Sciatic nerve (tissue), 2 donors: ENCODE data around the gene SIPA1L3. TPM values are rescaled to one million over a fixed set of nuclear protein-coding genes. Genes with fewer than 3 reads are reported as not detected.
"Not testable (repeated sequence)": the region's sequence is repeated elsewhere in the genome, so short reads cannot be mapped to it uniquely, and the experiment has no call there.

Source experiments
- ATAC-seq: fragments of 200-7000 bp; cut with Tn5 transposase; one replicate; pipeline ENCODE4 v1.9.1; 2020; ENCODE audit warnings: mild to moderate bottlenecking, moderate library complexity
- DNase-seq: peaks from one replicate; pipeline ENCODE4 v3.0.0-alpha.2; 2020; ENCODE audit warnings: low spot score
- intact Hi-C: fragments of 100-400 bp; cut with DNase I; formaldehyde crosslinking; loops from one replicate; pipeline ENCODE4 v1.14.2; 2022
- total RNA-seq: library from RNA; stranded (reverse); fragmentation: NEBNext Ultra II Directional; extraction: Animal tissue kit (Norgen Biotek cat#: 25700); gene quantifications from one replicate; pipeline ENCODE4 v1.2.1, GENCODE V29; 2021
- donor health status: DM: no; HTN: no; CAD: no.
- donor health status: DM: no; HTN: no; CAD: no.

The SIPA1L3 gene
- total RNA-seq, 1 donor from 2014 or later: 26.1 TPM

DNA sequence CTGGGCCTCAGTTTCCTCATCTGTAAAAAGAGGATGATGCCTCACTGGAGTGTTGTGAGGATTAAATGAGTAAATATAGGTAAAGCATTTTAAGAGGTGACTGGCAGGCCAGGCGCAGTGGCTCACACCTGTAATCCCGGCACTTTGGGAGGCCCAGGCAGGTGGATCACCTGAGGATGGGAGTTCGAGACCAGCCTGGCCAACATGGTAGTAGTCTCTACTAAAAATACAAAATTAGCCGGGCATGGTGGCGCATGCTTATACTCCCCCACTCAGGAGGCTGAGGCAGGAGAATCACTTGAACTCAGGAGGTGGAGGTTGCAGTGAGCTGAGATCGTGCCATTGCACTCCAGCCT lies 317.8 kb downstream of the SIPA1L3 start:
- DNase-seq, ATAC-seq, intact Hi-C loops: not testable (repeated sequence)

DNA sequence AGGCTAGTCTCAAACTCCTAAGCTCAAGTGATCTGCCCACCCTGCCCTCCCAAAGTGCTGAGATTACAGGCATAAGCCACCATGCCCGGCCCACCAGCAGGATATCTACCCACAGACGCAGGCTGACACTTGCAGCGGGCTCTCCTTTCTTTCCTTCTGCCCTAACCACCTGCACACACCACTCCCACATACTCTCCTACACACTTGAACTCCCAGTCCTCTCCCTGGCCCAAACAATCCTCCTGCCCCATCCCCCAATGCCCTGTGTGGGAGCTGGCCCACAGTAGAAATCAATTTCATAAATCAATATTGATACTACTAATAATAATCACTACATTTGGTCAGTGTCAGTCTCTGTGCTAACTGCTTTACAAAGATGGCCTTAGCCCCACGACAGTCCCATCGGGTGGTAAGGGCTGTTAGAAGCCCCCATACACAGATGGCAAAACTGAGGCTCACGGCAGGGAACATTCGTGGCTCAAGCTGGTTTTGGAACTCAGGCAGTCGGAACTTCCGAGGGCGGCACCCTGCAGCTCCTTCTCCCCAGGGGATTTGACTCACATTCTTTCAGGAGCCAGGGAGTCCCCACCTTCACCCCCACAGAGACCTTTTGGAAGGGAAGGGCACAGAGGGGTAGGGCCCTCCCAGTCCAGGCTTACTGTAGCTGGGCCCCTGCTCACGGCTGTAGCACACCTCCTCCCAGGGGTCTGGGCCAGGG lies 320.4 kb downstream of the SIPA1L3 start:
- ATAC-seq (no peak), DNase-seq (no peak)
- intact Hi-C loops: no loop called here

DNA sequence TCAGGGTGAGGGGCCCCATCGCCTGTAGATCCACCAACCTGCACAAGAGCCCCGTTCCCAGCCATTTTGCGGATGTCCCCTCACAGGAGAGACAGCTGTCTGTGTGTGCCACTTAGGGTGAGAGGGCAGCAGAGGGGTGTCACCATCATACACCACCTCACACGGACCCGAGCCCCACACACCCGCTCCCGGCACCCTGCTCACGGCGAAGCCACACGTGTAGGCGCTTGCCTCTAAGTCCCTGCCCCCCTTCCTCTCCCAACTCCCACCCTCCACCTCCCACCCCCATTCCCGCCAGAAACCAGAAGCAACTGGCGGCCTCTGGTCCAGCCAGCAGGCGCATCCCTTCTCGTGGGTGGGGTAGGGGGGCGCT lies 321.0 kb downstream of the SIPA1L3 start:
- no peak for DNase-seq
- ATAC-seq: no peak
- intact Hi-C loops: no loop called here

DNA sequence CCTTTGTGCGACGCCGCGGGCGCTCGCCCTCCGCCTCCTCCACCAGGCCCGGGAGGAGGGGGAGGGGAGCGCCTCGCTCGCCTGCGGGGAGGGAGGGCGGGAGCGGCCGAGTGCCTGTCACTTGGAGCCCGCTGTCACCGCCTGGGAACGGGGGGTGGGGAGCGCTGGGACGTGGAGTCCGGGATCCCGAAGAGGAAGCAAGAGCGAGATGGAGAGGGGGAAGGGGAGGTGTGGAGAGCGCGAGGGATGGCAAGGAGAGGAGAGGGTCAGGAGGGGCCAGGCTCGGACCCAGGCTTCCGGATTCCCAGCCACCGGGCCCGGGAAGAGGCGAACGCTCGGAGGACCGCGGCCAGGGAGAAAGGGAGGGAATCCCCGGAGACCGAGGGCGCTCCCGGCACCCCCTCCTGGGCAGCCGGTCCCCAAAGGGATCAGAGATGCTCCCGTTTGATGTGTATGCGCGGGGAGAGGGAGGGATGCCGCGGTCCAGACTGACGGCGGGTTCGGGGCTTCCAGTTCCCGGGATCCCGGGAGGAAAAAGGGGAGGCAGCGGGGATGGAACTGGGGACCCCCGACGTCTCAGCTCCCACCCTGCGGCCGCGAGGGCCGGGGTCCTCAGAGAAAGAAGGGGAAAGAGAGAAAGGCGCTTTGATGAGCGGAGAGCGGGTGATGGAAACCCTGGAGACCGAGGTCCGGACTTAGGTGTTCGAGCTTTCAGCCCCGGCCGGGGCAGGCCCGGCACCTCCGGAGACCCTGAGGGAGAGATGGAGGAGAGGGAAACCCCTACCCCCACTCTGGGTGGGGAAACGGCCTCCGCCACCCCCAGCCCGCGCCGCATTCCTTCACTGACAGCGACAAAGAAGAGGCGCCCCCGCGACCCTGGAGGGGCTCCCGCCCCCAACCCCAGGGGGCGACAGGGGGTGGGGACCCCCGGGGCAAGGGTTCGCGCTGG lies 321.8 kb downstream of the SIPA1L3 start:
- intact Hi-C loops: no loop called here
- ATAC-seq (no peak), DNase-seq (no peak)

DNA sequence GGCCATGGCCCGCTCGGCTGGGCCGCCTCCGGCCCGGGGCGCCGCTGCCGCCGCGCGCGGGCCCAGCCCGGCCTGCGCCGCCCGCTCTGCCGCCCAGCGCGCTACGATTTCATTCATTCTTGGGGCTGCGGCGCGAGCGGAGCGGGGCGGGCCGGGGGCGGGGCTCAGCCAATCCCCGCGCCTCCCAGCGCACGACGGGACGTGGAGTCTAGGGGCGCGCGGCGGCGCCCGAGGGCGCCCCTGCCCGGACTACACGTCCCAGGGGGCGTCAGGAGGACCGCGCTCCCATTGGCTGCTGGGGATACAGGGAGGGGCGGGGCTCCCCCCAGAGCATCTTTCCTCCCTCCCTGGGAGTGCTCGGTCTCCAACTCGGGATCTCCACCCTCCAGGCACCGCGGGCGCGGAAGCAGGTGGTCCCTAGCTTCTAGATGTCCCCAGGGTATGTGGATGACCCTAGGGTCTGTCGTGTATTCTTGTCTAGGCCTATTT lies 322.6 kb downstream of the SIPA1L3 start:
- no peak for DNase-seq
- intact Hi-C loops: no loop called here
- ATAC-seq: peak; percentile 31

DNA sequence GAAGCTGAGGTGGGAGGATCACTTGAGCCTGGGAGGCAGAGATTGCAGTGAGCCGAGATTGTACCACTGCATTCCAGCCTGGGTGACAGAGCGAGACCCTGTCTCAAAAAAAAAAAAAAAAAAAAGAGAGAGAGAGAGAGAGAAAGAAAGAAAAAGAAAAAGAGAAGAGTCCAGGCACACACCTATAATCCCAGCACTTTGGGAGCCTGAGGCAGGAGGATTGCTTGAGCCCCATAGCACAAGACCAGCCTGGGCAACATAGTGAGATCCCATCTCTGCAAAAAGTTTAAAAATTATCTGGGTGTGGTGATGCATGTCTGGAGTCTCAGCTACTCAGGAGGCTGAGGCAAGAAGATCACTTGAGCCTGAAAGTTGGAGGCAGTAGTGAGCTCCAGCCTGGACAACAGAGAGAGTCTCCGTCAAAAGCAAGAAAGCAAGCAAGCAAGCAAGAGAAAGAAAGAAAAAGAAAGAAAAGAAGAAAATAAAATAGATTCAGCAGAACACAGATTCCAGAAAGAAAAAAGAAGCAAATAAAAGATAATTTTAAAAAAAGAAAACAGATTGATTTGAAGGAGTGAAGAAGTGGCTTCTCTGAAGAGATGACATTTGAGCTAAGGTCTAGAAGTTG lies 323.6 kb downstream of the SIPA1L3 start:
- DNase-seq, ATAC-seq, intact Hi-C loops: not testable (repeated sequence)

DNA sequence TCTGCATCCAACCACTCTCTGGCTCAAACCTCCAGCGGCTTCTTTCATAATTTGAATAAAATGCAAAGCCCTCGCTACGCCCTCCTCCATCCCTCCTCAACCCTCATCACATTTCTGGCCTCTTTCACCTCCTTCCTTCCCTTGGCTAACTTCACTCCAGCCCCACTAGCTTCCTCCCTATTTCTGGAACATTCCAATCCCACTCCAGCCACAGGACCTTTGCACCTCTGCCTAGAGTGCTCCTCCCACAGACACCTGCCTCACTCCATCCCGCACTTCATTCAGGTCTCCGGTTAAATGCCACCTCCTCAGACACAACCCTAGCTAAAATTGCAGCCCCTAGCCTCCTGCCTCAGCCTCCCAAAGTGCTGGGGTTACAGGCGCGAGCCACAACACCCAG lies 324.9 kb downstream of the SIPA1L3 start:
- no peak for ATAC-seq
- intact Hi-C loops: no loop called here

DNA sequence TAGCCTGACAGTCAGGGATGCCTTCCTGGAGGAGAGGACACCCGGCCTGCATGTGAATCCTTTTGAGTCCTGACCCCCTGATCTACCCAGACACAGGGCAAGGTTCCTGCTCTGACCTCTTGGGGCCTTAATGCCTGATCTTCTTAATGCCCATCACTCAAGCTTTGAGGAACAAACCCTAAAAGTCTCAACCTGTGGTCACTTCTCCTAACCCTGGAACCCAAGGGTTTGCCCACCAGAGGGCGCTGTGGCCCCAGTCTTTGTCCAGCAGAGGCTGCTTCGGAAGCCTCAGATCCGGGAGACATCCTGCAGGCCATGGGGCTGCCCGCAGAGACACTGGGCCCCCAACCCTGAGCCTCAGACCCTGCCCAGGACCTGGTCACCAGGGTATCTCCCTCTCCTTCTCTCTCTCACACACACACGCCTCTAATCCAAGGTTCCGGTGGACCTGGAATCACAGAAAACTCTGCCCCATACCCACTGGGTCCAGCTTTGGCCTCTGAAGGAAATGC lies 326.8 kb downstream of the SIPA1L3 start:
- peak; percentile 81 for ATAC-seq
- peak; percentile 87 for DNase-seq
- intact Hi-C loops: no loop called here

More for the DNA sequence above, 324.9 kb downstream of the SIPA1L3 start:
- DNase-seq: no peak

DNA sequence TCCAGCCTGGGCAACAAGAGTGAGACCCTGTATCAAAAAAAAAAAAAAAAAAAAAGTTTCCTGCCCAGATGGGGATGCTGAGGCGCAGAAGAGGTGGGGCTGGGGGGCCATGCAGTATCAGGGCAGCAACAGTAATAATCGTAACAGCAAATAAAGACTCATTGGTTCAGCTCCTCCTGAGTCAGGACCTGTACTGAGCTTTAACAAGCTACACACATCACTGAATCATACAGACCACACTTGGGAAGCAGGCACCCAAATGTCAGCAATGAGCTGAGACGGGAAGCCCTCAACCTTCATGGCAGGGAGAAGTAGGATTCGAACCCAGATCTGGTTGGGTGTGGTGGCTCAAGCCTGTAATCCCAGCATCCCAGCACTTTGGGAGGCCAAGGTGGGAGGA lies 327.6 kb downstream of the SIPA1L3 start:
- ATAC-seq: no peak
- no peak for DNase-seq
- intact Hi-C loops: no loop called here

DNA sequence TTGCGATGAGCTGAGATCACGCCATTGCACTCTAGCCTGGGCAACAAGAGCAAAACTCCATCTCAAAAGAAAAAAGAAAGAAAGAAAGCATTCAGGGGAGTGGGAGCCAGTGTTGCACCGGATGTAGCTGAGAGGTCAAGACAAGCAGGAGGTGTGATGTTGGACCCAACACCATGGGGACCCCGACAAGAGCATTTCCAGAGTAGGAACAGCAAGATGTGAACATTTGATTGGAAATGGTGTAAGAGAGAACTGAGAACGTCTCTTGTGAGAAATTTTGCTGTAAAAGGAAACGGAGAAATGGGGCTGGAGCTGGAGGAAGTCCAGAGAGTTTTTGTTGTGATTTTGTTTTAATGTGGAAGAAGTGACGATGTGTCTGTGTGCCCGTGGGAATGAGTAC lies 332.8 kb downstream of the SIPA1L3 start:
- ATAC-seq (no peak), DNase-seq (no peak)
- intact Hi-C loops: no loop called here

DNA sequence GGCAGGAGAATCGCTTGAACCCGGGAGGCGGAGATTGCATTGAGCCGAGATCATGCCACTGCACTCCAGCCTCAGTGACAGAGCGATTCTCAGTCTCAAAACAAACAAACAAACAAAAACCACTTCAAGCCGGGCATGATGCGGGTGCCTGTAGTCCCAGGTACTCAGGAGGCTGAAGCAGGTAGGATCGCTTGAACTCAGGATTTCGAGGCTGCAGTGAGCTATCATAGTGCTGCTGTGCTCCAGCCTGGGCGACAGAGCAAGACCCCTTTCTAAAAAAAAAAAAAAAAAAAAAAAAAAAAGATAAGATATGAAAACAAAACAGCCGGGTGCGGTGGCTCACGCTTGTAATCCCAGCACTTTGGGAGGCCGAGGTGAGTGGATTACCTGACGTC lies 336.3 kb downstream of the SIPA1L3 start:
- DNase-seq (no peak), ATAC-seq (no peak)
- intact Hi-C loops: no loop called here

DNA sequence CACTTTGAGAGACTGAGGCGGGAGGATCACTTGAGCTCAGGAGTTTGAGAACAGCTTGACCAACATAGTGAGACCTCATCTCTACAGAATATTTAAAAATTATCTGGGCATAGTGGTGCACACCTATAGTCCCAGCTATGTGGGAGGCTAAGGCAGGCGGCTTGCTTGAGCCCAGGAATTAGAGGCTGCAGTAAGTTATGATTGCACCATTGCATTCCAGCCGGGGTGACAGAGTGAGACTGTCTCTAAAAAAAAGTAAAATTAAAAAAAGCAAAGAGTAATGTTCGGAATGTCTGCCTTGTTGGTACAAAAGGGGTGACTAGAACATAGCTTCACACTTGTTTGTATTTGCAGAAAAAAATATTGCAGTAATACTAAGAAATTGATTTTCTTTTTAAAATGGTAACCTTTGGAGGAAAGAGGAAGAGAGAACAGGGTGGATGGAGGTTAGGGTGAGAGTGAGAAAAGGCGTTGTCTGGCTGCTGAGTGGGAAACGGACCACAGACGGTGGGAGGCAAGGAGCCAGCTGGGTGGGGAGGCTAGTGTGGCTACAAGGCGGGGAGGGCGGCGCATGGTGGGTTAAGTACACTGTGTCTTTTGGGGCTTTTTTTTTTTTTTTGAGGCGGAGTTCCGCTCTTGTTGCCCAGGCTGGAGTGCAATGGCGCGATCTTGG lies 339.0 kb downstream of the SIPA1L3 start:
- intact Hi-C loops: loop anchor here (2.0 kb wide), 1 partner anchor 89 kb away; the partner anchor contains the start of gene CATSPERG
- ATAC-seq: peak; percentile 25
- DNase-seq: no peak

DNA sequence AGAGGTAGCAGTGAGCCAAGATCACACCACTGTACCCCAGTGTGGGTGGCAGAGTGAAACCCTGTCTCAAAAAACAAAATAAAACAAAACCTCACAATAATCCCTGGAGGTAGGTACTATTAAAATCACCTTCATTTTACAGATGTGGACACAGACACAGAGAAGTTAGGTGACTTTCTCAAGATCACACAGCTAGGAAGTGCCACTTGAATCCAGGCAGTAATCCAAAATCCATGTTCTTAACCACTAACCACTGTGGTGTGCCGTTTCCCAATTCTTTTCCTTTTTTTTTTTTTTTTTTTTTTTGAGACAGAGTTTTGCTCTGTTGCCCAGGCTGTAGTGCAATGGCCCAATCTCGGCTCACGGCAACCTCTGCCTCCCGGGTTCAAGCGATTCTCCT lies 340.1 kb downstream of the SIPA1L3 start:
- DNase-seq: no peak
- intact Hi-C loops: no loop called here
- ATAC-seq: no peak

DNA sequence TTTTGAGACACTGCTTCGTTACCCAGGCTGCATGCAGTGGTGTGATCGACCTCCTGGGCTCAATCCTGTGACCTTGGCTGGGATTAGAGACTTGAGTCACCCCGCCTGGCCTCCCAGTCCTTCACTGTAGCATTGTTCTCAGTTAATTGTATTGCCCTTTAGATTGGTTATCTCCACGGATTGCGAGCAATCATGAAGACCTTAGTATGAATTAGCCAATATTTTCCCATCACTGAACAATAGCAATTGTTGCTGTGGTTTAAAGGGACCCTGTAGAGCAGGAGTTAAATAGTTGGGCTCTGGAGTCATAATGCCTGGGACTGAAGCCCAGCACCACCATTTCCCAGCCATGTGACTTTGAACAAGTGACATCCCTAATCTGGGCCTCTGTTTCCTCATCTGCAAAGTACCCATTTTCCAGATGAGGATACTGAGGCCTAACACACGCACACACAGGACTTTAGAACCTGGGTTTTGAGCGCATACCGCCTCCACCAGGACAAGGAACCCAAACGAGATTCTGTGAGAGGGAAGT lies 340.8 kb downstream of the SIPA1L3 start:
- ATAC-seq (no peak), DNase-seq (no peak)
- intact Hi-C loops: no loop called here

DNA sequence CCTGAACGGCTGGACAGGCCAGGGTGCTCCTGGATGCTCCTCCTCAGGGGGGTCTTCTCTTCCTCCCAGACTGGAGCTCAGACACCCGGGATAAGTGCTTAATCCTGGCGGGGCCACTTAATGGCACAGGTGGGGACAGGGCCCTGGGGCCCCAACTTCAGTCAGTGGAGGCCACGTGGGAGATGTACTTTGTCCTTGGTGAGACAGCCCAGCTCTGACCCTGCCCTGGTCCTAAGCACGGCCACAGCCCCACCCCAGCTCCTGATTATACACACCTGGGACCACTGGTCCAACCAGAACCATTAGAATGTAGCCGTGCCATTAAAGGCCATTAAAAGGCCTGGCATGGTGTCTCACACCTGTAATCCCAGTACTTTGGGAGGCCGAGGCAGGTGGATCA lies 341.4 kb downstream of the SIPA1L3 start:
- intact Hi-C loops: no loop called here
- no peak for ATAC-seq
- DNase-seq: no peak

DNA sequence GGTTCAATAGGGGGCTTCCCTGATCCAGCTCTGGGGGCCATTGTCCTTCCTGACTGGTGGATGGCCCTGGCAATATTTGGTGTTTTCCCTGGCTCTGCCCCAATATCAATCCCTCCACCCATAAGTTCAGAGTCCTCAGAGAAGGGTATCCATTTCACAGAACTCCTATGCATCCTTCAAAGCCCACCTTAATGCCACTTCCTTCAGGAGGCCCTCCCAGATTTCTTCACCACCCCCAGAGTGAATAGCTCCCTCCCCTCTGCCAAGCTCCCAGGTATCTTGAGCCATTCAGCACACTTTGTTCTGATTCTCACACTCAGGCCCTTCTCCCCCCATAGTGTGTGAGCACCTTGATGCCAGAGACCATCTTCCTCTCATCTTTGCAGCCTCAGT lies 343.4 kb downstream of the SIPA1L3 start:
- DNase-seq: no peak
- ATAC-seq: no peak
- intact Hi-C loops: no loop called here

DNA sequence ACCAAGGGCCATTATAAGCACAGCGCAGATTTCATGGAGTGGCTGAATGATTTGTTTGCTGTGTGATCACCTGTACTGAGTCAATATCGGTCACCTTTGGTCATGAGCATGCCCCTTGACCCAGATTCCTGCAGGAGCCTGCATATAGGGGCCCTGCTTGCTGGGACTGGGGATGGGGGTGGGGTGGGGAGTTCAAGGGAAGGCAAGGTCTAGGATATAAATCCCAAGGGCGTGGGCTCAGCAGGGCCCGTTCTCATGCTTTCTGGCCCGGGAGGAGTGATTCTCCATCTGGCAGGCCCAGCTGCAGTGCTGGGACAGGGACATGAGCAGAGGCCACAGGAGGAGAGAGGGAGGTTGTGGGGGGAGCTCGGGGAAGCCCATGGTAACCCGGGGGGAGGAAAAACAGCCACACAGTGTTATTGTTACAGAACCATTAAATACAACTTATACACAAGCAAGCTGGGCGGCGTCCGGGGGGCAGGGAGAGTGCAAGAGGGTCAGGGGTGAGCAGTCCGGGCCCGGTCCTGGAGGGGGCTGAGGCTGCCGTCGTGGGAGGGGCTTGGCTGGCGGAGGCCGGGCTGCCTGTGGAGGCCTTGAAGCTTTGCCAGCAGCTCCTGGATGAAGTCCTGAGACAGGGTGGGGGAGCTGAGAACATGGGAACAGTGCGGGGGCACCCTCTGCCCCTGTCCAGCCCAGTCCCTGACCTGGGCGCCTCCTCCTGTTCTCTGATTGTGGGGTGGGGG lies 344.0 kb downstream of the SIPA1L3 start:
- ATAC-seq (peak; percentile 78), DNase-seq (peak; percentile 73)

DNA sequence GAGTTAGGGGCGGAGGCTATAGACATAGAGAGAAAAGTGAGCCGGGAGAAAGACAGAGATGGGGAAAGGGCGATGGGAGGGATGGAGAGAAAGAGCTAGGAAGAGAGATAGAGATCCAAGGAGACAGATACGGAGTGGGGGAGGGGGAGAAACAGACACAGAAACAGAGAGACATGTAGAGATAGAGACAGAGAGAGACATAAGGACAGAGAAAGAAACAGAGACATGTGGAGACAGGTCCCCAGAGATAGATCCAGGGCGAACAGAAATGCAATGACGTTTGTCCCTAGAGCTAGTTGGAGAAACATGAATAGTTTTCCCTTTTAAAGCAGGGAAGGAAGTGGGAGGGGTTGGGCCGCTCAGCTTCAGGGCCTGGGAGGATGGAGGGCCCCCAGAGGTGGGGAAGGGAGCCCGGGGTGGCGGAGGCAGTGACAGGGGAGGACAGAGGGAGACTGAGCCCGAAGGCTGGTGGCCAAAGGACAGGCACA lies 344.6 kb downstream of the SIPA1L3 start:
- intact Hi-C loops: no loop called here
- peak; percentile 75 for ATAC-seq
- no peak for DNase-seq

More for the DNA sequence above, 344.0 kb downstream of the SIPA1L3 start:
- intact Hi-C loops: no loop called here
